Measurements from ENCODE around the gene TRMU. TPM values are rescaled to one million over a fixed set of nuclear protein-coding genes. Genes with fewer than 3 reads are reported as not detected.

TRMU gene
- total and polyA plus RNA-seq, 2 donors (not counting 3 experiments of a cell fraction or from before 2014, with no cell fraction given): 42.4 to 65.7 TPM

GRCh38 chr22:46382524-46382923 is 47.0 kb downstream of the TRMU start:
- no peaks in the 10 kb centered on the region for H3K9me3 ChIP-seq (replicated peaks; ENCODE audit: control insufficient read depth, insufficient read depth, low read length)
- no peaks in the 10 kb centered on the region for H3K79me2 ChIP-seq (ENCODE audit: control insufficient read depth, insufficient read depth, low read length)
- TF ChIP-seq MAX (IDR thresholded peaks at IDR 0.05; ENCODE audit: insufficient read depth, insufficient read length): no peak
- TF ChIP-seq EZH2 (IDR thresholded peaks at IDR 0.05; ENCODE audit: borderline replicate concordance, low read depth, low read length, severe bottlenecking): no peak
- TF ChIP-seq JUN (IDR thresholded peaks at IDR 0.05; ENCODE audit: borderline replicate concordance, insufficient read depth, insufficient read length, low read depth): no peak
- TF ChIP-seq POLR2A (IDR thresholded peaks at IDR 0.05; ENCODE audit: low read depth, low read length): no peak
- TF ChIP-seq FOS (IDR thresholded peaks at IDR 0.05; ENCODE audit: borderline replicate concordance, insufficient read depth, low read length): no peak
- no peak for TF ChIP-seq GATA2 (IDR thresholded peaks at IDR 0.05; ENCODE audit: insufficient read depth, insufficient read length, low read depth, low read length)
- no peak for TF ChIP-seq CTCF (IDR thresholded peaks at IDR 0.05; ENCODE audit: extremely low read depth in 1 of 2, insufficient read depth in 1 of 2, low read depth in 1 of 2, low read length in 2 of 2)
- no peak for TF ChIP-seq POLR2AphosphoS5 (IDR thresholded peaks at IDR 0.05; ENCODE audit: insufficient read depth, low read depth, low read length)
- no peak for TF ChIP-seq MYC (IDR thresholded peaks at IDR 0.05; ENCODE audit: low read depth, low read length)
- no peaks in the 10 kb centered on the region for H3K4me1 ChIP-seq (ENCODE audit: control insufficient read depth, extremely low read depth, insufficient read depth, low read length)
- no peaks in the 10 kb centered on the region for H3K9me1 ChIP-seq (replicated peaks; ENCODE audit: control insufficient read depth, extremely low read depth, insufficient read depth, low read length)
- DNase-seq (ENCODE audit: low read depth, low spot score) (no peak), FAIRE-seq (no peak)
- H3K4me2 ChIP-seq (ENCODE audit: insufficient read depth, low read length): no peak overlapping the region
- dilution Hi-C loops (cut with MboI; ENCODE audit: extremely low pct_ligation_motif_present, low sequenced_read_pairs): no loop called here
- no peak overlapping the region for H3K4me3 ChIP-seq (replicated peaks in 1 of 3; ENCODE audit: insufficient read depth in 1 of 3, low read depth in 1 of 3, low read length in 3 of 3)
- intact Hi-C loops (cut with micrococcal nuclease): no loop called here
- H3K27ac ChIP-seq (ENCODE audit: insufficient read depth, low read depth, low read length): no peak overlapping the region
- CTCF ChIA-PET: no interaction called here
- H4K20me1 ChIP-seq (replicated peaks; ENCODE audit: control insufficient read depth, extremely low read depth, insufficient read depth, low read length): no peaks in the 10 kb centered on the region
- no peak overlapping the region for H3K9ac ChIP-seq (replicated peaks; ENCODE audit: extremely low read depth, insufficient read depth, low read length)
- POLR2A ChIA-PET: no interaction called here
- H3K27me3 ChIP-seq (ENCODE audit: control insufficient read depth in 2 of 2, insufficient read depth in 2 of 2, low read length in 2 of 2): no peaks in the 10 kb centered on the region
- H3K36me3 ChIP-seq (ENCODE audit: control insufficient read depth in 2 of 2, extremely low read depth in 1 of 2, insufficient read depth in 2 of 2, low read length in 2 of 2): no peaks in the 10 kb centered on the region
- H2AFZ ChIP-seq (ENCODE audit: low read depth, low read length): no peak overlapping the region
- no TSS peak for BruUV-seq (replicated peaks)

Data from endothelial cell of umbilical vein (primary cell).